Calu3 (cell line): ENCODE results near the gene APMAP. TPM values are rescaled to one million over a fixed set of nuclear protein-coding genes. Genes with fewer than 3 reads are reported as not detected.

ENCODE experiments used
- BruUV-seq: library from RNA; stranded (reverse); fragments of 400-500 nt; replicated peaks from 2 replicates; lab custom pipeline; 2021; lab: Mats Ljungman, UMichigan
- CTCF ChIA-PET: fragments of 300-600 bp; sonication (Branson Sonifier 250); formaldehyde crosslinking; loops from one replicate; lab custom pipeline; 2022; ENCODE audit warnings: antibody characterized with exemption; lab: Charles Lee
- DNase-seq: peaks from one replicate; pipeline ENCODE4 v3.0.0; 2022
- H3K27ac Mint-ChIP-seq: one replicate; pipeline ENCODE4 v1.8.0; 2022; ENCODE audit warnings: mixed read lengths; ENCODE audit not compliant: unreplicated experiment
- H3K27me3 Mint-ChIP-seq: one replicate; pipeline ENCODE4 v1.8.0; 2022; ENCODE audit warnings: mixed read lengths; ENCODE audit not compliant: unreplicated experiment
- H3K36me3 Mint-ChIP-seq: one replicate; pipeline ENCODE4 v1.8.0; 2022; ENCODE audit warnings: mild to moderate bottlenecking, moderate library complexity, mixed read lengths; ENCODE audit not compliant: insufficient read depth, unreplicated experiment
- H3K4me1 Mint-ChIP-seq: one replicate; pipeline ENCODE4 v1.8.0; 2022; ENCODE audit warnings: mild to moderate bottlenecking, low read depth, mixed read lengths; ENCODE audit not compliant: unreplicated experiment
- H3K4me3 Mint-ChIP-seq: one replicate; pipeline ENCODE4 v1.8.0; 2022; ENCODE audit warnings: mild to moderate bottlenecking, low read depth, moderate library complexity, mixed read lengths; ENCODE audit not compliant: unreplicated experiment
- H3K9me3 Mint-ChIP-seq: one replicate; pipeline ENCODE4 v1.8.0; 2022; ENCODE audit warnings: low read depth, mixed read lengths; ENCODE audit not compliant: unreplicated experiment
- CTCF ChIP-seq: fragments of 200-600 bp; IDR thresholded peaks from one replicate; pipeline ENCODE4 v1.8.0; 2022; ENCODE audit warnings: antibody characterized with exemption; ENCODE audit not compliant: unreplicated experiment
- intact Hi-C: fragments of 100-400 bp; cut with micrococcal nuclease; formaldehyde crosslinking; loops from one replicate; pipeline ENCODE4 v1.10.0; 2022; ENCODE audit not compliant: unreplicated experiment
- total RNA-seq: library from RNA; stranded (reverse); gene quantifications from 2 replicates; pipeline ENCODE4 v1.2.3, GENCODE V29; 2022

APMAP gene
- total RNA-seq, 1 experiment from 2014 or later: 30.7 TPM

DNA sequence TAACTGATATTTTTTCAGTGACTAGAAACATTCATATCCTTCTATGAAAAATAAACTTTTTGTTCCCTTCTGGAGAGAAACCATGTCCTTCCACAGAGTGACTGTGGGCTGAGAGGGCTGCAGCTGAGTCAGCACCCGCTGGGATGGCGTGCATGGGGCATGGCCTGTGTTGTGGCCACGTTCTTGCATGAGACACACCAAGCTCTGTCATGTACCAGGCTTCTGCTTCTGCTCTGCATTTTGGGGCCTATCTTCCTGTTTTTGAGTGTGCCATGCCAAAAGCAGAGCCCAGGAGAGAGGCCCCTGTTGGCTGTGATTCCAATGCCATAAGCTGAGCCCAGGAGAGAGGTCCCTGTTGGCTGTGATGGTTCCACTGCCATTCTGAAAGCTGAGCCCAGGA is 10.8 kb downstream of the APMAP start:
- DNase-seq: no peak
- Mint-ChIP-seq H3K9me3 (peaks cover 2% of the 10 kb centered on the region), H3K27me3 (no peaks in the 10 kb centered on the region), H3K4me1 (no peaks in the 10 kb centered on the region), H3K4me3 (no peak overlapping the region), H3K36me3 (no peaks in the 10 kb centered on the region), H3K27ac (no peak overlapping the region)
- CTCF ChIA-PET: no interaction called here
- no peak for TF ChIP-seq CTCF
- no TSS peak for BruUV-seq
- intact Hi-C loops: no loop called here

DNA sequence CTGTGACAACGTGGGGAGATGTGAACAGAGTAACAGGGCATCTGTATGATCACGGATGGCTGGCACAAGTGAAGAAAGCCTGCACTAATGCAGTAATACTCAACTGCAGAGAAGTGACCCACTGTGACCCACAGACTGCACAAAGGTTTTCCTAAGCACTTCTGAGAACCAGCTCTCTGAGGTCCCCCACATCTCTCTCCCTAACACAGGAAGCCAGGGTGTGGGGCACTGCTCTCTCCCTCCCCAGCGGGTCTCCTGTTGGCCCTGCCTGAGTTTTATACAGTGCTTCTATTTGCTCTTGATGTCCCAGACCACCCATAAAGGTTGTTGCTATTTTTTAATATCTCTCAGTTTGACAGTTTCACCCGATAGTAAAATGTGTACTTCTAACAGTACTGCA is 11.3 kb downstream of the APMAP start:
- TF ChIP-seq CTCF: no peak
- BruUV-seq: no TSS peak
- no peaks in the 10 kb centered on the region for H3K4me1 Mint-ChIP-seq
- CTCF ChIA-PET: no interaction called here
- peaks cover 2% of the 10 kb centered on the region for H3K9me3 Mint-ChIP-seq
- intact Hi-C loops: no loop called here
- H3K27me3 Mint-ChIP-seq: no peaks in the 10 kb centered on the region
- no peaks in the 10 kb centered on the region for H3K36me3 Mint-ChIP-seq
- H3K27ac Mint-ChIP-seq: no peak overlapping the region
- H3K4me3 Mint-ChIP-seq: no peak overlapping the region
- no peak for DNase-seq

DNA sequence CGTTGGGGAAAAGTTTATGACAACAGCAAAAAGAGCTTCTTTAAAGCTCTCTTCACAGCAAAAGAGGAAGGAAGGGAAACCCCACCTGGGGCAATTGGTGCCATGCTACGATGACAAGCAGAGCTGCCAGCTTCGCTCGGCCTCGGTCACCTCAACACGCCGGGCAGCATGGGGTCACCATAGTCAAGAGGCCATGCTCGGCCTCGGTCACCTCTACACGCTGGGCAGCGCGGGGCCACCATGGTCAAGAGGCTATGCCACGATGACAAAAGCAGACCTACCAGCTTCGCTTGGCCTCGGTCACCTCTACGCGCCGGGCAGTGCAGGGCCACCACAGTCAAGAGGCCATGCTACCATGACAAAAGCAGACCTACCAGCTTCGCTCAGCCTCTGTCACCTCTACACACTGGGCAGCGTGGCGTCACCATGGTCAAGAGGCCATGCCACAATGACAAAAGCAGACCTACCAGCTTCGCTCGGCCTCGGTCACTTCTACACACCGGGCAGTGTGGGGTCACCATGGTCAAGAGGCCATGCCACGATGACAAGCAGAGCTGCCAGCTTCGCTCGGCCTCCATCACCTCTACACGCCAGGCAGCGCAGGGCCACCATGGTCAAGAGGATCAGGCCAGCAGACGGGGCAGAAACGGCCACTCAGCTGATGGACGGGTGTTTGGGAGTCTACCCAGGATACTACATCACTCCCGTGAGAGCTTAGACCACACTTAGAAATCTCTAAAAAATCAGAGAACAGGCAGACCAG is 12.1 kb downstream of the APMAP start:
- Mint-ChIP-seq H3K4me3 (no peak overlapping the region), H3K9me3 (peaks cover 2% of the 10 kb centered on the region), H3K36me3 (no peaks in the 10 kb centered on the region), H3K4me1 (no peaks in the 10 kb centered on the region), H3K27ac (no peak overlapping the region), H3K27me3 (no peaks in the 10 kb centered on the region)
- CTCF ChIA-PET: no interaction called here
- BruUV-seq: no TSS peak
- intact Hi-C loops: no loop called here
- DNase-seq: no peak
- TF ChIP-seq CTCF: no peak

DNA sequence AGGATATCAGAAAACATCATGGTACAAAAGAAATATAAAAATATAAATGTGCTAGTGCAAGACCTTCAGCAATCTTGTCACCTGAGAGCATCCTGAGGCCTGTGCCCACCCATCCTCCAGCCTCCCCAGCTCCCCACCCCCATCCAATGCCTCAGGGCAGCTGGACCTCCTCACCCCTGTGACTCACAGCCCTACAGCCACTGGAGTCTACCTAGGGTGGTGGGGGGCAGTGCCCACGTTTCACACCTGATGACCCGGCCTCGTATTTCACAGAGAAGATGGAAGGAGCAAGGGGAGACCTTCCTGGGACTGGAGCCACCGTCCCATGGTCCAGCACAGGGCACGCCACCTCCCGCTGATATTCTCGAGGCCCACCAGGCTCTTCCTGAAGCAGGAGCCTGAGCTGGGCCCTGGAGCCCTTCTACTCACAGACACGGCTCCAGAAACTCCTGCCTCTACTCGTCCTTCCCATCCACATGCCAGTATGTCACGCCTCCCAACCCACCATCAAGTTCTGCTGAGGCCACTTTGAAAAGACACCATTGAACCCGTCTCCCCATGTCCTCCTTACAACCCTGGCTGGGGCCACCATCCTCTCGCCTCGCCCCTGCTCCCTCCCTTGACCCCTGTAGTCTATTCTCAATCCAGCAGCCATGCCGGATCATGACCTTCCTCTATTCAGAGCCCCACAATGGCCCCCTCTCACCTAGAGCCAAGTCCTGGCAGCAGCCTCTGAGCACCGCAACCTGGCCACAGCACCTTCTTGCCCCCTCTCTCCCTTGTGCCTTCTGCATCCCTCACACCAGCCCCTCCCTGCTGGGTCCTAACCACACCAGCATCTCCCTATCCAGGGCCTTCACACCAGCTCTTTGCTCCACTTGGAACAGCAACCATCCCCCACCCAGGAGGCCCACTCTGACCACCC is 13.3 kb downstream of the APMAP start:
- TF ChIP-seq CTCF: no peak
- intact Hi-C loops: no loop called here
- CTCF ChIA-PET: no interaction called here

More for the DNA sequence above, 13.3 kb downstream of the APMAP start:
- no TSS peak for BruUV-seq
- no peaks in the 10 kb centered on the region for H3K27me3 Mint-ChIP-seq
- no peak for DNase-seq
- H3K4me1 Mint-ChIP-seq: no peaks in the 10 kb centered on the region
- H3K4me3 Mint-ChIP-seq: no peak overlapping the region
- H3K9me3 Mint-ChIP-seq: peaks cover 2% of the 10 kb centered on the region
- no peak overlapping the region for H3K27ac Mint-ChIP-seq
- no peaks in the 10 kb centered on the region for H3K36me3 Mint-ChIP-seq
